ENCODE results near the gene ARL6IP4.

The ARL6IP4 gene

GRCh38 chr12:122979001-122979907 is 1.2 kb upstream of the ARL6IP4 start:
- DNase-seq, result no peak

- DNase-seq, result no peak
Observed at GRCh38 chr12:122979908-122980182, 636 bp upstream of the ARL6IP4 start.

GRCh38 chr12:122981036-122981471 is 573 bp downstream of the ARL6IP4 start:
- no peak for DNase-seq

GRCh38 chr12:122981587-122982476 is 1.4 kb downstream of the ARL6IP4 start:
- DNase-seq, result no peak

- no peak for DNase-seq
Observed at GRCh38 chr12:122982477-122982815, 2.0 kb downstream of the ARL6IP4 start.

DNA sequence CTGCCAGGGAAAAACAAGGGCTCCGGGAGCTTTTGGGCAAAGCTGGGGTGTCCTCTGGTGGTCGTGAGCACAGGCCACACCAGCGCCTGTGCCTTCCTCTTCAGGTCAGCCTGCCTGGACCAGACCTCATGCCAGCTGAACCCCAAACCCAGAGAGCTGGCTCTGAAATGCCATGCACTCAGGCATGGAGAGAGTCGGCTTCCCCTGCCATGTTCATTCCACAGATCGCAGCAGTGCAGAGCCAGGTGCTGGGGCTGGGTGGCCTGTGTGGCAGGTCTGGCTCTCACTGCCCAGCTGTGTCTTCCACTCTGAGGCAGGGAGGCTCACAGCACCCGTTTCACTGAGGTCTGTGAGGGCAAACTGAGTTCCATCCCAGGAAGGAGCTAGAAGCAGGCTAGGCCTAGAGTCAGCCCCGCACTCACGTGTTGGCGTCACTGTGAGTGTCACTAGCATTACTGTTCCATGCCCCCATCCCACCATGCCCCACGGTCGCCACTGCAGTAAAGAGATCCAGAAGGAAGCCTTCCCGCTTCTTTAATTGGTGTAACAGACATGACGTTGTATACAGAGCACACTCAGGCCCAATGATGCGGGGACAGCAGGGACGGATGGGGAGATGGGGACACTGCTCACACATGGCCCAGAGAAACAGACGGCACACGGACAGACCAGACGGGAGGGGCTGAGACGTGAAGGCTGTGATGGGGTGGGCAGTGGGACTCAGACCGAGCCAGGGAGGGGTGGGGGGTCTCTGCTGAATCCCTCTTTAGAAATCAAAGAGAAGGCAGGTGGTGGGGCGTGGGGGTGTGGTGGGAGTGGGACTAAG is 2.7 kb downstream of the ARL6IP4 start:
- DNase-seq, result no peak

GRCh38 chr12:122983789-122984515 is 3.5 kb downstream of the ARL6IP4 start:
- no peak for DNase-seq

GRCh38 chr12:122984612-122985337 is 4.3 kb downstream of the ARL6IP4 start:
- DNase-seq, result no peak

DNA sequence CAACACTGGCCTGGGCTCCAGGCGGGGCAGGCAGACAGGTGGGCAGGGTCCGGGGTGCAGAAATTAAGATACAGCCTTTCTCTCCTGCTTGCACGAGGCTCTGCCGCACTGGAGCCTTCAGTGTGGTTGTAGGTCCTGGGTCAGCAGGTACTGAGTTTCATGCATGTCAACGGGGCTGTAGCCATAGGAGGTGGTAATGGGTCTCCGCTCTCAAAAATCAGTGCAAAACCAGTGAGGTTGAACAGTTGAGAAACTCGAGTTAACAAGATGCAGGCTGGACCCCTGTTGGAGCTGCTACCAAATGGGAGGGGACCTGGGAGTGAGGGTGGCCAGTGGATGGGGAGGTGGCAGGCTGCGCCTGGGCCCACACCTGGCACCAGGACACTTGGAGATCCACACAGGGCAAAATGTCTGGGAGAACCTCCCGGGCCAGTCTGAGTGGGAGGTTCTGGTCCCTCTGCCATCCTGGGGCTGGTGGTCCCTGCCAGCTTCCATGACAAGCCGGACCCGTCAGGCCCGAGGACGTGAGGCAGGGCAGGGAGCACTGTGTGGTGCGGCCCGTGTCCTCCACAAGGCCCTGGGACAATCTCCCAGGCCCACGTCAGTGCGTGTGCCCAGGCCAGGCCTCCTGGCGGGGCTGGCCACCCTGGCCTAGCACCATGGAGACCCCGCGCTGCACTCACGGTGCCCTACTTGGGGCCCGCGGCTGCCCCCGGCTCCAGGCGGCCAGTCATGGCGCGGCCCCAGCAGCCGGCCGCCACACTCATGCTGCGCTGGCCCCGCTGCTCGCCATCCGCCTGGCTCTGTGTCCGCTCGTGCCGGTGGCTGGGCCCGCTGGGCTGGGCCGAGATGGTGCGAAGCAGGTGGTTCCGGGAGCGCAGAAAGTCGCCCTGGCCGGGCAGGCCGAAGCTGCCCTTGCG is 5.1 kb downstream of the ARL6IP4 start:
- DNase-seq, result no peak

DNA sequence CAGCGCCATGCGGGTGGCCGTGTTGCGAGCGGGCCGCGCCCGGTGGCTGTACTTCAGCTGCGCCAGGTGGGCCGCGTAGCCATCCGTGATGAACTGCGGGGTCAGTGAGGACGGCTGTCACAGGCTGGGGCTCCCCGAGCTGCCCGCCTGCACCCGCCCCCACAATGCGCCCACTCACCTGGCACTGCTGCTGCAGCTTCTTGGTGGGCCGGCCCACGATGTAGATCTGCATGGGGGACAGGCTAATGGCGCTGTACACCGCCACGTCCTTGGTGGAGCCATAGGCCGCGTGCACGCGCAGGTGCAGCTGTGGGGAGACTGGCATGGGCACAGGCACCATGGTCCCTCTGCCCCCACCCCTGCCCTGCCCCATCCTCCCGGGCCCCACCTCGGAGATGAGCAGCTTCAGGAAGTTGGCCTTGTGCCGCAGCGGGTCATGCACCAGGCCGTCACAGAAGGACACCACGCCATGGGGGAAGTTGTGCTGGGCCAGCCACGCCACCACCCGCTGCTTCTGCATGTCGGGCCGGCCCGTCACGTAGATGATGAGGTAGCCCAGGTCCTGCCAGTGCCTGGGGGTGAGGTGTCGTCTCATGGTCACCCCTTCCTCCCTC is 5.9 kb downstream of the ARL6IP4 start:
- DNase-seq, result no peak

GRCh38 chr12:122987086-122987951 is 6.8 kb downstream of the ARL6IP4 start:
- DNase-seq, result no peak

DNA sequence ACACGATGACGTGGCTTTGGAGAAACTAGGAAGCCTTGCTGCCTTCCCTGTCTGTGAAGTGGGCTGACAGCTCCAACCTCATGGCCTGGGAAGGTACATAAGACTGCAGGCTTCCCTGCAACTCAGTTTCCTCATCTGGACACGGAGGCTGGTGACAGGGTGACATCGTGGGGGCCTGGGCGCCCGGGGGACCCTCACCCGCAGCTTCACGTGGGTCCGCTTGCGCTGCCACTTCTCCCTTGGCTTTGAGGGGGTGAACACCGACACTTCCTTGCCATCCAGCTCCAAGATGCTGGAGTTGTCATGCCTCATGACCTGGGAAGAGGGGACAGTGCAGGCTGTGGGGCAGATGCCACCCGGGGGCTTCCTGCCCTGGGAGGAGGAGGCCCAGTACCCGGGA is 7.6 kb downstream of the ARL6IP4 start:
- DNase-seq, result no peak

- DNase-seq, result no peak
Observed at GRCh38 chr12:122988612-122989212, 8.2 kb downstream of the ARL6IP4 start.

DNA sequence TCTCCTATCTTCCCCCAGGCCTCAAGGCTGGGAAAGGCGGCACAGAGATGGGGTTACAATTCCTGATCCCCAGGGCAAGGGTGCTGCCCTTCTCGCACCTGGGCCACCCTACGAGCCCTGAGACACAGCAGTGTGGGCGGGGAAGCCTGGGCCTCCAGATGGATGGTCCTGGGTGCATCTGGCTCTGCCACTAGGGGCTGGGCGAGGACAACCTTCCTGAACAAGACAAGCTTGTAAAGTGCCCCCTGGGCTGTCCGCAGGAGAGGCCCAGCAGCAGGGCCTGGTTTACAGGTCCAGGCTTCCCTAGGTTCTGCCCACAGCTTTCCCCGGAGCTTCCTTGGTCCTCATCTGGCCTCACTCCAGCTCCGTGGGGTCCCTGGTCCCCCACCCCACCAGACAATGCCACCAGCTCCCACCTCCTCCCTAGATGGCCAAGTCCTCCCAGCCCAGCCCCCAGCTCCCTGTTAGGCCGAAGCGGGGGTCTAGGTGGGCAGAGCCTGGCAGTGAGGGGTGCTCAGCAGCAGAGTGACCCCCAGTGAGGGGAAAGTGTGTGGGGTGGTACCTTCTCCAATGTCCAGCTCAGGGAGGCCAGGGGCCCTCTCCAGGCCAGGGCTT is 8.9 kb downstream of the ARL6IP4 start:
- DNase-seq, result no peak

DNA sequence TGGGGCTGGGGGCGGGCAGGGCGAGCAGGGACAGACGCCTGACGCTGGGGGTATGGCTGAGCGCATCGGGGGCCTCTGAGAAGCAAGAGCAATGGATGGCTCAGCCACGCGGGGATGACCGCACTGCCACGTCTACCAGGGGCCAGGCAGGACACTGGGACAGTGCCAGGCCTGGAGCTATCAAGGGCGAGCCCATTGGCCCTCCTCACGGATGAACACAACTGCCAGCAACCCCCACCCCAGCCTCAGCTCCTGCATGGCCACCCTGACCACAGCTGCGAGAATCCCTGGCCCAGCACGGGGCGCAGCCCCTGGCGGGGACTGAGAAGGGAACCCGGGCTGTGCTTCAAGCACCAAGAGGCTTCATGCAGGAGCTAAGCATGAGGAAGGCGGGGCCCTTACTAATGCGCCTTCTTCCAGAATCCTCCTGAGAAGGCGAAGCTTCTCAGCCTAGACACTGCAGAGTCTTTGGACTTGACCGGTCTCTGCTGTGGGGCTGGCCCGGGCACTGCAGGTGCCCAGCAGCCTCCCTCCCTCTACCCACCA is 9.5 kb downstream of the ARL6IP4 start:
- DNase-seq, result no peak

DNA sequence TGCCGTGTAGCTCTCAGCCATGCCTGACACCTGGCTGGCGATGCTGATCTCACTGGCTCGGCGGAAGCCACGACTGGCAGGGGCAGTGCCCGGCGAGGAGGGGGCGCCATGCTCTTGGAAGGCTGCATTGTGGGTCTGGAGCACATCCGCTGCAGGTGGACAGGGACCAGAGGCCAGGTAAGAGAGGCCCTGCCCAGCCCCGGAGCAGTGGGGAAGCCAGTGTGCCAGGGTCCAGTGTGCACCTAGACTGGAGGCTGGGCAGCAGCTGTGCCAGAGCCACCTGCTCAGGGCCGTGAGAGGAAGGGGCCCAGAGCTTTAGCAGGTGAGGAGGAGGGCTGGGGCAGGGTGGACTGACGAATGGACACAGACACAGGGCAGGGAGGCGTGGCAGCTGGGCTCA is 10.1 kb downstream of the ARL6IP4 start:
- DNase-seq, result no peak

GRCh38 chr12:122990961-122991622 is 10.6 kb downstream of the ARL6IP4 start:
- DNase-seq, result no peak
